HCT116 (cell line): ENCODE data around the gene EIPR1. TPM values are rescaled to one million over a fixed set of nuclear protein-coding genes. Genes with fewer than 3 reads are reported as not detected.

Experiments
- ATAC-seq: fragments of 200-7000 bp; cut with Tn5 transposase; 2 replicates; pipeline ENCODE4 v1.9.1; 2020; ENCODE audit warnings: mild to moderate bottlenecking, moderate library complexity
- BruUV-seq: library from RNA; stranded (reverse); fragments of 400-500 nt; replicated peaks from 2 replicates; lab custom pipeline; 2021; lab: Mats Ljungman, UMichigan
- CTCF ChIA-PET: fragments of 300-600 bp; sonication (Branson Sonifier 250); formaldehyde crosslinking; loops from one replicate; lab custom pipeline; 2021; ENCODE audit warnings: antibody characterized with exemption; lab: Charles Lee
- POLR2A ChIA-PET: fragments of 300-600, 350-600 bp; sonication (Branson Sonifier 250); formaldehyde crosslinking; loops from one replicate; lab custom pipeline; 2021; ENCODE audit warnings: antibody characterized with exemption; lab: Charles Lee
- RAD21 ChIA-PET, 2 experiments: fragments of 300-600 bp; sonication (Branson Sonifier 250); formaldehyde crosslinking; loops; one replicate each; lab custom pipeline; 2023; ENCODE audit warnings: low total read pairs in 2 of 2; ENCODE audit not compliant: uncharacterized antibody in 2 of 2, unreplicated experiment in 2 of 2, low non-redundant PET in 1 of 2; lab: Charles Lee
- DNase-seq: peaks from one replicate; pipeline ENCODE4 v3.0.0-alpha.2; 2010; ENCODE audit warnings: low read depth, low spot score
- H2AFZ ChIP-seq: fragments of 200-600 bp; shearing (Covaris generic), sonication (generic); 2 replicates; pipeline ENCODE4 v1.6.1; 2017; ENCODE audit warnings: low read depth, mixed run types, mixed read lengths, antibody characterized with exemption, low read length; ENCODE audit not compliant: poor library complexity, severe bottlenecking
- H3K27ac ChIP-seq: 2 replicates; pipeline ENCODE4 v1.5.1; 2012; ENCODE audit warnings: low read depth, low read length
- H3K27me3 ChIP-seq: fragments of 200-600 bp; sonication (generic); 2 replicates; pipeline ENCODE4 v1.6.1; 2016; ENCODE audit warnings: mixed run types, low read length, mixed read lengths; ENCODE audit not compliant: insufficient read depth
- H3K36me3 ChIP-seq, 2 experiments: fragments of 200-500 bp in 1 of 2; fragments of 200-600 bp in 1 of 2; sonication (Bioruptor generic) in 1 of 2; sonication (generic) in 1 of 2; 2 replicates each; pipeline versions ENCODE4 v1.5.1 to v1.6.1; 2014 to 2016; ENCODE audit warnings: low read length in 2 of 2, inconsistent platforms in 1 of 2, mixed read lengths in 1 of 2, mixed run types in 1 of 2; ENCODE audit not compliant: insufficient read depth in 2 of 2, control insufficient read depth in 1 of 2
- H3K4me1 ChIP-seq, 2 experiments: fragments of 200-600 bp in 1 of 2; sonication (generic) in 1 of 2; 2 replicates each; pipeline versions ENCODE4 v1.5.1 to v1.6.1; 2012 to 2017; ENCODE audit warnings: low read length in 2 of 2, inconsistent platforms in 1 of 2, mild to moderate bottlenecking in 1 of 2, mixed read lengths in 1 of 2, mixed run types in 1 of 2, moderate library complexity in 1 of 2; ENCODE audit not compliant: insufficient read depth in 2 of 2, control insufficient read depth in 1 of 2
- H3K4me2 ChIP-seq: fragments of 200-600 bp; sonication (generic); 2 replicates; pipeline ENCODE4 v1.6.1; 2017; ENCODE audit warnings: mixed run types, low read length, mixed read lengths
- H3K4me3 ChIP-seq, 2 experiments: fragments of 200-600 bp in 1 of 2; sonication (generic) in 1 of 2; replicated peaks in 1 of 2; 2 replicates each; pipeline ENCODE4 v1.5.1; 2011 to 2016; ENCODE audit warnings: low read length in 2 of 2, control low read depth in 1 of 2, low read depth in 1 of 2, mild to moderate bottlenecking in 1 of 2, mixed read lengths in 1 of 2, mixed run types in 1 of 2
- H3K79me2 ChIP-seq: fragments of 200-600 bp; sonication (generic); 2 replicates; pipeline ENCODE4 v1.6.1; 2017; ENCODE audit warnings: mild to moderate bottlenecking, mixed run types, low read length, moderate library complexity, mixed read lengths; ENCODE audit not compliant: insufficient read depth
- H3K9ac ChIP-seq: fragments of 200-600 bp; sonication (generic); 2 replicates; pipeline ENCODE4 v1.6.1; 2016; ENCODE audit warnings: low read length, mixed read lengths
- H3K9me2 ChIP-seq: fragments of 200-600 bp; sonication (generic), shearing (Covaris generic); 2 replicates; pipeline ENCODE4 v1.6.1; 2017; ENCODE audit warnings: mixed run types, mild to moderate bottlenecking, moderate library complexity; ENCODE audit not compliant: insufficient read depth
- H3K9me3 ChIP-seq, 2 experiments: fragments of 200-500 bp in 1 of 2; fragments of 200-600 bp in 1 of 2; sonication (Bioruptor generic) in 1 of 2; sonication (generic) in 1 of 2; 2 replicates each; pipeline ENCODE4 v1.6.1; 2014 to 2017; ENCODE audit warnings: low read length in 2 of 2, mixed read lengths in 2 of 2, inconsistent platforms in 1 of 2, low read depth in 1 of 2, mild to moderate bottlenecking in 1 of 2, mixed run types in 1 of 2, moderate library complexity in 1 of 2; ENCODE audit not compliant: control insufficient read depth in 1 of 2, insufficient read depth in 1 of 2
- H4K20me1 ChIP-seq: fragments of 200-600 bp; sonication (generic), shearing (Covaris generic); 2 replicates; pipeline ENCODE4 v1.6.1; 2017; ENCODE audit warnings: mixed run types, mild to moderate bottlenecking, moderate library complexity; ENCODE audit not compliant: insufficient read depth
- CBX3 ChIP-seq: IDR thresholded peaks from 2 replicates; pipeline ENCODE4 v1.6.1; 2012; ENCODE audit warnings: low read depth
- CTCF ChIP-seq, 3 experiments: fragments of 200-600 bp in 1 of 3; sonication (generic) in 1 of 3; IDR thresholded peaks in 2 of 3; conservative IDR thresholded peaks in 1 of 3; 2 replicates each; pipeline ENCODE4 v1.5.1; 2012 to 2017; ENCODE audit warnings: low read depth in 2 of 3, low read length in 2 of 3, antibody characterized with exemption in 1 of 3, borderline replicate concordance in 1 of 3, control low read depth in 1 of 3, mild to moderate bottlenecking in 1 of 3, mixed read lengths in 1 of 3, mixed run types in 1 of 3, moderate library complexity in 1 of 3; ENCODE audit not compliant: insufficient read depth in 1 of 3
- ELF1 ChIP-seq: IDR thresholded peaks from 2 replicates; pipeline ENCODE4 v1.6.1; 2012; ENCODE audit warnings: low read depth, borderline replicate concordance
- JUND ChIP-seq: IDR thresholded peaks from 2 replicates; pipeline ENCODE4 v1.6.1; 2012
- POLR2A ChIP-seq: IDR thresholded peaks from 2 replicates; pipeline ENCODE4 v1.7.0; 2011; ENCODE audit warnings: borderline replicate concordance; ENCODE audit not compliant: insufficient read depth, insufficient read length; ENCODE audit errors: extremely low read depth
- RAD21 ChIP-seq: IDR thresholded peaks from 2 replicates; pipeline ENCODE4 v1.6.1; 2012; ENCODE audit warnings: low read depth, mild to moderate bottlenecking
- REST ChIP-seq: IDR thresholded peaks from 2 replicates; pipeline ENCODE4 v1.6.1; 2012; ENCODE audit warnings: low read depth
- SIN3A ChIP-seq: IDR thresholded peaks from 2 replicates; pipeline ENCODE4 v1.6.1; 2012; ENCODE audit warnings: low read depth
- SP1 ChIP-seq: IDR thresholded peaks from 2 replicates; pipeline ENCODE4 v1.6.1; 2012; ENCODE audit warnings: low read depth
- SRF ChIP-seq: IDR thresholded peaks from 2 replicates; pipeline ENCODE4 v1.6.1; 2012; ENCODE audit warnings: low read depth
- TCF7L2 ChIP-seq: IDR thresholded peaks from 2 replicates; pipeline ENCODE4 v1.7.0; 2011; ENCODE audit warnings: borderline replicate concordance, inconsistent platforms; ENCODE audit not compliant: insufficient read depth, insufficient read length; ENCODE audit errors: extremely low read depth
- ZNF274 ChIP-seq: fragments of 200-500 bp; sonication (Bioruptor generic); IDR thresholded peaks from 2 replicates; pipeline ENCODE4 v1.6.1; 2014; ENCODE audit warnings: mild to moderate bottlenecking, low read depth, low read length, inconsistent platforms
- intact Hi-C: fragments of 100-400 bp; cut with micrococcal nuclease; formaldehyde crosslinking; loops from 2 replicates; pipeline ENCODE4 v1.10.0; 2022
- total RNA-seq: library from RNA; stranded (reverse); gene quantifications from one replicate; pipeline ENCODE4 v1.2.1, GENCODE V29; 2021; ENCODE audit not compliant: unreplicated experiment

EIPR1 gene
- total RNA-seq, 1 experiment from 2014 or later: 36.9 TPM

GRCh38 chr2:3312576-3313345 is 64.9 kb downstream of the EIPR1 start:
- intact Hi-C loops: no loop called here
- no peak for DNase-seq
- H4K20me1 ChIP-seq: peaks cover 5% of the 10 kb centered on the region; the same call in 1 of the 2 replicates
- no peak for TF ChIP-seq TCF7L2
- RAD21 ChIA-PET: no interaction called here
- no peak overlapping the region for H3K9ac ChIP-seq
- H3K4me3 ChIP-seq: no peak overlapping the region
- no peaks in the 10 kb centered on the region for H3K27me3 ChIP-seq
- H3K27ac ChIP-seq: no peak overlapping the region
- no peaks in the 10 kb centered on the region for H3K9me3 ChIP-seq
- peaks cover 26% of the 10 kb centered on the region; the same call in 1 of the 2 replicates for H3K79me2 ChIP-seq
- CTCF ChIA-PET: no interaction called here
- no peak for ATAC-seq
- H3K9me2 ChIP-seq: no peaks in the 10 kb centered on the region
- H3K36me3 ChIP-seq: no peaks in the 10 kb centered on the region
- POLR2A ChIA-PET: no interaction called here
- no TSS peak for BruUV-seq
- no peak overlapping the region for H3K4me2 ChIP-seq
- no peaks in the 10 kb centered on the region for H3K4me1 ChIP-seq
- H2AFZ ChIP-seq: no peak overlapping the region

GRCh38 chr2:3311601-3312000 is 66.0 kb downstream of the EIPR1 start:
- H3K4me2 ChIP-seq: no peak overlapping the region
- intact Hi-C loops: no loop called here
- ChIA-PET RAD21 (no interaction called here), CTCF (no interaction called here), POLR2A (no interaction called here)
- no peak overlapping the region for H3K27ac ChIP-seq
- H3K36me3 ChIP-seq: no peaks in the 10 kb centered on the region
- peaks cover 5% of the 10 kb centered on the region; the same call in 1 of the 2 replicates for H4K20me1 ChIP-seq
- DNase-seq: no peak
- ATAC-seq: no peak
- no peaks in the 10 kb centered on the region for H3K9me3 ChIP-seq
- no TSS peak for BruUV-seq
- no peak overlapping the region for H2AFZ ChIP-seq
- H3K79me2 ChIP-seq: peaks cover 16% of the 10 kb centered on the region; the same call in 1 of the 2 replicates
- H3K9me2 ChIP-seq: no peaks in the 10 kb centered on the region
- no peaks in the 10 kb centered on the region for H3K4me1 ChIP-seq
- no peak overlapping the region for H3K4me3 ChIP-seq
- H3K9ac ChIP-seq: no peak overlapping the region
- H3K27me3 ChIP-seq: no peaks in the 10 kb centered on the region
- no peak for TF ChIP-seq ZNF274
- no peak for TF ChIP-seq CTCF (IDR thresholded peaks at IDR 0.05 in 2 of 3, conservative IDR thresholded peaks at IDR 0.05 in 1 of 3; ENCODE audit: borderline replicate concordance in 1 of 3, insufficient read depth in 1 of 3, low read depth in 2 of 3, low read length in 2 of 3)
- TF ChIP-seq JUND: no peak
- TF ChIP-seq CBX3: no peak
- no peak for TF ChIP-seq SP1
- TF ChIP-seq REST: no peak
- TF ChIP-seq POLR2A: no peak
- no peak for TF ChIP-seq ELF1
- no peak for TF ChIP-seq RAD21
- no peak for TF ChIP-seq SRF
- TF ChIP-seq SIN3A: no peak
